Osteoblast (primary cell): ENCODE measurements around the gene CCR5. TPM values are rescaled to one million over a fixed set of nuclear protein-coding genes. Genes with fewer than 3 reads are reported as not detected.

ENCODE experiments used
- DNase-seq: peaks from one replicate; pipeline ENCODE4 v3.0.0; 2011; ENCODE audit warnings: low spot score, mixed read lengths; ENCODE audit not compliant: insufficient read length; ENCODE audit errors: missing footprints
- H2AFZ ChIP-seq: 2 replicates; pipeline ENCODE4 v1.6.0; 2011; ENCODE audit warnings: mild to moderate bottlenecking, low read length
- H3K27ac ChIP-seq: 2 replicates; pipeline ENCODE4 v1.5.1; 2011; ENCODE audit warnings: mild to moderate bottlenecking, low read depth, low read length, moderate library complexity
- H3K27me3 ChIP-seq: 2 replicates; pipeline ENCODE4 v1.6.0; 2012; ENCODE audit warnings: mild to moderate bottlenecking, control low read depth, inconsistent platforms, low read length, moderate library complexity; ENCODE audit not compliant: insufficient read depth
- H3K36me3 ChIP-seq: 2 replicates; pipeline ENCODE4 v1.5.1; 2011; ENCODE audit warnings: mild to moderate bottlenecking, low read length, control low read depth, moderate library complexity; ENCODE audit not compliant: insufficient read depth
- H3K4me1 ChIP-seq: 2 replicates; pipeline ENCODE4 v1.5.1; 2011; ENCODE audit warnings: mild to moderate bottlenecking, low read length, control low read depth, moderate library complexity; ENCODE audit not compliant: insufficient read depth
- H3K4me2 ChIP-seq: 2 replicates; pipeline ENCODE4 v1.6.0; 2011; ENCODE audit warnings: mild to moderate bottlenecking, low read length; ENCODE audit not compliant: insufficient read depth
- H3K4me3 ChIP-seq: fragments of 200-600 bp; sonication (generic); 3 replicates; pipeline ENCODE4 v1.5.1; 2012; ENCODE audit warnings: mild to moderate bottlenecking, low read length, inconsistent platforms; ENCODE audit not compliant: insufficient read depth
- H3K79me2 ChIP-seq: 2 replicates; pipeline ENCODE4 v1.6.0; 2012; ENCODE audit warnings: mild to moderate bottlenecking, low read length, control low read depth, inconsistent platforms; ENCODE audit not compliant: insufficient read depth
- H3K9me3 ChIP-seq: 2 replicates; pipeline ENCODE4 v1.5.1; 2011; ENCODE audit warnings: low read depth, low read length, control low read depth
- H4K20me1 ChIP-seq: 2 replicates; pipeline ENCODE4 v1.6.0; 2012; ENCODE audit warnings: mild to moderate bottlenecking, low read length, control low read depth; ENCODE audit not compliant: insufficient read depth
- total RNA-seq: library from RNA; depleted of rRNA; stranded (reverse); fragments of >200 nt; gene quantifications from 2 replicates; pipeline ENCODE4 v1.2.3, GENCODE V29; 2012
- TF ChIP-seq, protein P1 (sequence below): IDR thresholded peaks from 2 replicates; pipeline ENCODE4 v1.5.1; 2011; ENCODE audit warnings: mild to moderate bottlenecking, low read depth, low read length, moderate library complexity; ENCODE audit errors: extremely low read depth

CCR5 gene
- total RNA-seq, 1 donor: not detected

DNA sequence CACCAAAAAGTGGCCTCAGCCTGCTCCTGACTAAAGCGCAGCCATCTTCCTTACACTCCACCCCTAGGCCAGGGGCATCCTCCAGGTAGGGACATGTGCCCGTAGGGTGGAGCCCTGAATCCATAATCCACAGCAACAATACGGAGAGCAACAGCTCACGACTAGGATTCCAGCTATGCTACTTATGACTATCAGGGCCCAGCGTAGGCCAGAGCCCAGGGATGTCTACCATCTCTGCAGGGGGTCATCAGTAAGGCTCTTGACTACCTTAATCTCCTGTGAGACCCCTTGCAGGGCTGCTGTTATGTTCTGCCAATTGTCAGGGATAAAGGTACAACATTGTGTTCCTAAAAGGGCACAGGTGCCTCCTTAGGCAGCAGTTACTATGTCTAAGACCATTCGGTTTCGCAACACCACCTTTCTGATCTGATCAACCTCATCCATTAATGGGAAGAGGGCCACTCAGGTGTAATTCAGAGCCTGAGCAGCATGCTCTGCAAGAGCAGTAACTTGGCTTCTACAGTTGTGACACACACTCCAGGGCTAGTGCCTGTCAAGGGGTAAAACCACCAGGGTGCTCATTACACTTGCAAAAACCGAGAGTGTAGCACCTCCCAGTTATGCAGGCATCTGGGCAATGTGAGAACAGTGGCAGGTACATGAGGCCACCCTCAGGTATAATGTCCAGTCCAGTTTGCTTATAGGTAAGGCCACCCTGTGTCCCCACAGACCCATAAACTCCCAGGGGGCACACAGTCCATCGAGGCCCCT is 47.3 kb downstream of the CCR5 start:
- H3K4me1 ChIP-seq: no peaks in the 10 kb centered on the region
- no peak overlapping the region for H3K4me2 ChIP-seq
- TF ChIP-seq, protein P1, sequence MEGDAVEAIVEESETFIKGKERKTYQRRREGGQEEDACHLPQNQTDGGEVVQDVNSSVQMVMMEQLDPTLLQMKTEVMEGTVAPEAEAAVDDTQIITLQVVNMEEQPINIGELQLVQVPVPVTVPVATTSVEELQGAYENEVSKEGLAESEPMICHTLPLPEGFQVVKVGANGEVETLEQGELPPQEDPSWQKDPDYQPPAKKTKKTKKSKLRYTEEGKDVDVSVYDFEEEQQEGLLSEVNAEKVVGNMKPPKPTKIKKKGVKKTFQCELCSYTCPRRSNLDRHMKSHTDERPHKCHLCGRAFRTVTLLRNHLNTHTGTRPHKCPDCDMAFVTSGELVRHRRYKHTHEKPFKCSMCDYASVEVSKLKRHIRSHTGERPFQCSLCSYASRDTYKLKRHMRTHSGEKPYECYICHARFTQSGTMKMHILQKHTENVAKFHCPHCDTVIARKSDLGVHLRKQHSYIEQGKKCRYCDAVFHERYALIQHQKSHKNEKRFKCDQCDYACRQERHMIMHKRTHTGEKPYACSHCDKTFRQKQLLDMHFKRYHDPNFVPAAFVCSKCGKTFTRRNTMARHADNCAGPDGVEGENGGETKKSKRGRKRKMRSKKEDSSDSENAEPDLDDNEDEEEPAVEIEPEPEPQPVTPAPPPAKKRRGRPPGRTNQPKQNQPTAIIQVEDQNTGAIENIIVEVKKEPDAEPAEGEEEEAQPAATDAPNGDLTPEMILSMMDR: no peak
- no peak overlapping the region for H2AFZ ChIP-seq
- no peaks in the 10 kb centered on the region for H4K20me1 ChIP-seq
- H3K9me3 ChIP-seq: no peaks in the 10 kb centered on the region
- no peaks in the 10 kb centered on the region for H3K79me2 ChIP-seq
- peaks cover 7% of the 10 kb centered on the region for H3K27me3 ChIP-seq
- no peak overlapping the region for H3K27ac ChIP-seq
- no peak for DNase-seq
- H3K4me3 ChIP-seq: no peak overlapping the region
- no peaks in the 10 kb centered on the region for H3K36me3 ChIP-seq

DNA sequence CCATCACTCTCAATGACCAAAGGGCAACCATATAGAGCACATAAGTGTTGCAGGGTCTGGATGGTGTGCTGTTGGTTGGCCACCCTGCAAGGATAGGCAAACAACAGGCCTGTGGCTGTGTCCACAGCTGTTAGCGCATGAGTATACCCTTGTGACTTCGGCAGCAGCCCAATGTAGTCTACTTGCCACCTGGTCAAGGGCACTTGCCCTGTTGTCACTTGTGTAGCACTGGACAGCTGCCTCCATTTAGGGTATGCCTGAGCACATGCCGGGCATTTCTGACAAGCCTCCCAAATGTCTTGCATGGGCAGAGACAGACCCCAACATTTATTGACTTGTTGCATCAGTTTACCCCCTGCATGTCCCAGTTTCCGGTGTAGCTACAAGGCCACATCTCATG is 49.1 kb downstream of the CCR5 start:
- Histone ChIP-seq H3K79me2 (no peaks in the 10 kb centered on the region), H3K4me3 (no peak overlapping the region), H4K20me1 (no peaks in the 10 kb centered on the region), H3K4me2 (no peak overlapping the region), H3K36me3 (no peaks in the 10 kb centered on the region), H3K27me3 (peaks cover 7% of the 10 kb centered on the region), H2AFZ (no peak overlapping the region), H3K27ac (no peak overlapping the region), H3K4me1 (no peaks in the 10 kb centered on the region), H3K9me3 (no peaks in the 10 kb centered on the region)
- DNase-seq: no peak
- TF ChIP-seq, protein P1: no peak

DNA sequence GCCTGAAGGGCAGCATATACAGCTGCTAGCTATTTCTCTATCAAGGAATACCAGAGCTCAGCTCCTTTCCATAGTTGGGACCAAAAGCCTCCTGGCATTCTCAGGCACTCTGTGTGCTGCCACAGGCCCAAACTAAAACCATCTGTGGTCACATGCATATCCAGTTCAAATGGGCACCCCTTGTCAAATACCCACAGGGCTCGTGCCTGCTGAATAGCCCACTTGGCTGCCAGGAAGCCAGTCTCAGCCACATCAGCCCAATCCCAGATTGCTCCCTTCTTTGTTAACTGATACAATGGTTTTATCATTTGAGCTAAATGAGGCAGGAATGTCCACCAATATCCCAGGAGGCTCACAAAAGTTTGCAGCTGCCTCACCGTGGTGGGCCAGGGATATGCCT is 50.2 kb downstream of the CCR5 start:
- Histone ChIP-seq H3K27ac (no peak overlapping the region), H3K27me3 (peaks cover under 1% of the 10 kb centered on the region), H4K20me1 (no peaks in the 10 kb centered on the region), H3K9me3 (no peaks in the 10 kb centered on the region), H3K4me2 (no peak overlapping the region), H3K4me3 (no peak overlapping the region), H3K79me2 (no peaks in the 10 kb centered on the region), H3K4me1 (no peaks in the 10 kb centered on the region), H2AFZ (no peak overlapping the region), H3K36me3 (no peaks in the 10 kb centered on the region)
- DNase-seq: no peak
- TF ChIP-seq, protein P1: no peak

- Histone ChIP-seq H3K4me1 (no peaks in the 10 kb centered on the region), H3K9me3 (no peaks in the 10 kb centered on the region), H3K36me3 (no peaks in the 10 kb centered on the region), H2AFZ (no peak overlapping the region), H3K4me2 (no peak overlapping the region), H3K27me3 (no peaks in the 10 kb centered on the region), H4K20me1 (no peaks in the 10 kb centered on the region), H3K27ac (no peak overlapping the region), H3K79me2 (no peaks in the 10 kb centered on the region), H3K4me3 (no peak overlapping the region)
- TF ChIP-seq, protein P1: no peak
- no peak for DNase-seq
Measured at GRCh38 chr3:46422617-46423016, 51.9 kb downstream of the CCR5 start.
